ENCODE measurements around the gene TET3.

The TET3 gene

DNA sequence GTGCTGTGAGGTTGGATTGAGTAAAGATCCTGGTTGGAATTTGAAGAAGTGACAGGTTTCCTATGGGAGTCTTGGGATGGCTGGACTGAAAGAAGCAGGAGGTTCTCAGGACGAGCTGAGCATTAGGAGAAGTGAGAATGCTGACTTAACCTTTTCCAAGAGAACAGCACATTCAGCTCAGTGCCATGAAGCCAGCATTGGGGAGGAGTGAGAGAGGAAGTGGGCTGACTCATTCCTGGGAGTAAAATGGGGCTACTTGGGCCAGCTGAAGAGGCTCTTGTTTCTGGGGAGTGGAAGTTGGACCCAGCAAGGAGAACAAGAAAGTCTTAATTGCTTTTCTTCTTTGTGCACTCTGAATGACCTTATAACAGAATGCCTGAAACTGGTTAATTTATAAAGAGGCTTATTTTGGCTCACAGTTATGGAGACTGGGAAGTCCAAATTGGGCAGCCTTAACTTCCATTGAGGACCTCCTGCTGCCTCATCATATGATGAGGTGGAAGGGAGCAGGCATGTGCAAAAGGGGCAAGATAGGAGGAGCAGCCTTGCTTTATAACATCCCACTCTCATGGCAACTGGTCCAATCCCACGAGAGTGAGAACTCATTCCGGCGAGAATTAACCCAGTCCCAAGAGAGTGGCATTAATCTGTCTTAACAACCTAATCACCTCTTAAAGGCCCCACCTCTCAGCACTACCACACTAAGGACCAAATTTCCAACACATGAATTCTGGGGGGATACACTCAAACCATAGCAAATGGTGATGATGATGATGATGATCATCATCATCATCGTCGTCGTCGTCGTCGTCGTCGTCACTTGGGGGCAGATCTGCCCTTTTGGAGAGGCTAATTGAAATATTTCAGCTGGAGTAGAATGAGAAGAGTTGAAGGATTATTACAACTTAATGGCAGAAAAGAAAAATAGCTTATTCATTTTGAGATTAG lies 31.9 kb upstream of the TET3 start:
- in situ Hi-C loops (cut with HindIII; ENCODE audit: low sequenced_read_pairs), result no loop called here
- no peak overlapping the region for H3K4me3 ChIP-seq (ENCODE audit: low read depth, low read length)
- TF ChIP-seq, protein P1, sequence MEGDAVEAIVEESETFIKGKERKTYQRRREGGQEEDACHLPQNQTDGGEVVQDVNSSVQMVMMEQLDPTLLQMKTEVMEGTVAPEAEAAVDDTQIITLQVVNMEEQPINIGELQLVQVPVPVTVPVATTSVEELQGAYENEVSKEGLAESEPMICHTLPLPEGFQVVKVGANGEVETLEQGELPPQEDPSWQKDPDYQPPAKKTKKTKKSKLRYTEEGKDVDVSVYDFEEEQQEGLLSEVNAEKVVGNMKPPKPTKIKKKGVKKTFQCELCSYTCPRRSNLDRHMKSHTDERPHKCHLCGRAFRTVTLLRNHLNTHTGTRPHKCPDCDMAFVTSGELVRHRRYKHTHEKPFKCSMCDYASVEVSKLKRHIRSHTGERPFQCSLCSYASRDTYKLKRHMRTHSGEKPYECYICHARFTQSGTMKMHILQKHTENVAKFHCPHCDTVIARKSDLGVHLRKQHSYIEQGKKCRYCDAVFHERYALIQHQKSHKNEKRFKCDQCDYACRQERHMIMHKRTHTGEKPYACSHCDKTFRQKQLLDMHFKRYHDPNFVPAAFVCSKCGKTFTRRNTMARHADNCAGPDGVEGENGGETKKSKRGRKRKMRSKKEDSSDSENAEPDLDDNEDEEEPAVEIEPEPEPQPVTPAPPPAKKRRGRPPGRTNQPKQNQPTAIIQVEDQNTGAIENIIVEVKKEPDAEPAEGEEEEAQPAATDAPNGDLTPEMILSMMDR (IDR thresholded peaks at IDR 0.05; ENCODE audit: low read depth, low read length), result no peak
- DNase-seq (ENCODE audit: low read depth, low spot score), result peak; percentile 60

DNA sequence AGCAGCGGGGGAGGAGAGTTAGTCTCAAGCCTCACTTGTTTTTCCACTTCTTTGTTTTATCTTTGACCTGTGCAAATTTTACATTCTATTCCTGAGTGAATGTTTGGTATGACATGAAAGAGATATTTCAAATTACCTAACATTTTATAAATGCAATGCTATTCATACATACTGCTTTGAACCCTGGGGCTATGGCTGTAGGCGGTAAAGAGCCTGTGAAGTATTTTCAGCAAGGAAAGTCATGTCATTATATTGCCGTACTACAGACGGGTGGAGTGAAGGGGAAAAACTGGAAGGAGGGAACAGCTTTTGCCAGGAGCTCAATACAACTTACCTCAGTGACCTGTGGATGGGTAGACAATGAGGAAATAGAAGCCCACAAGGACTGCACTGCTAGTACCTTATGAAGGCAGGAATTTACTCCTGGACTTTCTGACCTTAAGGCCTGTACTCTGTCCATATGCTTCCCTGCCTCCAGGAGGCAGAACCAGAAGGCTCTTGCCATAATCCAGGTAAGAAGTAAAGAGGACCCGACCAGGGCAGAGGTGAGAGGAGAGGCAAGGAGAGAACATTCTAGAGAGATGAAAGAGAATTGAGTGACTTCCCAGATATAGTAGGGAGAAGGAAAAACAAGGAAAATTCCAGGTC lies 28.4 kb upstream of the TET3 start:
- no peak overlapping the region for H3K4me3 ChIP-seq (ENCODE audit: low read depth, low read length)
- no peak for DNase-seq (ENCODE audit: low read depth, low spot score)
- in situ Hi-C loops (cut with HindIII; ENCODE audit: low sequenced_read_pairs), result no loop called here
- TF ChIP-seq, protein P1 (IDR thresholded peaks at IDR 0.05; ENCODE audit: low read depth, low read length), result no peak

DNA sequence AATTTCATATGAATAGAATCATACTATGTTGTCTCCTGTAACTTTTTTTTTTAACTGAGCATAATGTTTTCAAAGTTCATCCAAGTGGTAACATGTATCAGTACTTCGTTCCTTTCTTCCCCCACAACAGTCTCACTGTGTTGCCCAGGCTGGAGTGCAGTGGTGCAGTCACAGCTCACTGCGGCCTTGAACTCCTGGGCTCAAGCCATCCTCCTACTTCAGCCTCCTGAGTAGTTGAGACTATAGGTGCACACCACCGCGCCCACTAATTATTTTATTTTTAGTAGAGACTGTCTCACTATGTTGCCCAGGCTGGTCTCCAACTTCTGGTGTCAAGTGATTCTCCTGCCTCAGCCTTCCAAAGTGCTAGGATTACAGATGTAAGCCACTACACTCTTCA lies 23.4 kb upstream of the TET3 start:
- no peak for DNase-seq (ENCODE audit: low read depth, low spot score)
- no peak overlapping the region for H3K4me3 ChIP-seq (ENCODE audit: low read depth, low read length)
- TF ChIP-seq, protein P1 (IDR thresholded peaks at IDR 0.05; ENCODE audit: low read depth, low read length), result no peak
- in situ Hi-C loops (cut with HindIII; ENCODE audit: low sequenced_read_pairs), result no loop called here

DNA sequence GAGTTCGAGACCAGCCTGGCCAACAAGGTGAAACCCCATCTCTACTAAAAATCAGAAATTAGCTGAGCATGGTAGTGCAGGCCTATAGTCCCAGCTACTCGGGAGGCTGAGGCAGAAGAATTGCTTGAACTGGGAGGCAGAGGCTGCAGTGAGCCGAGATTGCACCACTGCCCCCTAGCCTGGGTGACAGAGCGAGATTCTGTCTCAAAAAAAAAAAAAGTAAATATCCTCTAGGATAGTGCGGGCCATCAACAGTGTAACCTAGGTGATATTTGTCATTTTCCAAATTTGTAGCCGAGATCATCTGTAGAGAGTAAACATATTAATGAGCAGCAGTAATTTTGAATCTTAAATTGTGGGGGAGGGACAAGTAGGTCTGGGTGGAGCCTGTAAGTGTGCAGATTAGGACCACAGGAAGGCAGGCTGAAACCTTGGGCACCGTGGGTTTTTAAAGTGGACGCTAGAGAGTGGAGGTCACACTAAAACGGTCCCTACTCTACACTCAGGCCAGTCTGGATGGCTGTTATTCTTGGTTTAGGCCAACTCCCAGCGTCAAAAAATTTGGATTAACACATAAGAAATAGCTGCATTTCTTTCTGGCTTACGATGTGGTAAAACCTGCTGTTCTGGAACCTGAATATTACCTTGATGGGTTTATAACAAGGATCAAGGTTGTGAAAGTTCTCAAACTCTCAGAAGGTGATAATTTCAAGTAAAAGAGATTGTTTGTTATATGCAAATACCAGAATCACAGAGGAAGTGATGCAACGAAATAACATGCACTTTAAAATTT lies 22.7 kb upstream of the TET3 start:
- in situ Hi-C loops (cut with HindIII; ENCODE audit: low sequenced_read_pairs), result no loop called here

DNA sequence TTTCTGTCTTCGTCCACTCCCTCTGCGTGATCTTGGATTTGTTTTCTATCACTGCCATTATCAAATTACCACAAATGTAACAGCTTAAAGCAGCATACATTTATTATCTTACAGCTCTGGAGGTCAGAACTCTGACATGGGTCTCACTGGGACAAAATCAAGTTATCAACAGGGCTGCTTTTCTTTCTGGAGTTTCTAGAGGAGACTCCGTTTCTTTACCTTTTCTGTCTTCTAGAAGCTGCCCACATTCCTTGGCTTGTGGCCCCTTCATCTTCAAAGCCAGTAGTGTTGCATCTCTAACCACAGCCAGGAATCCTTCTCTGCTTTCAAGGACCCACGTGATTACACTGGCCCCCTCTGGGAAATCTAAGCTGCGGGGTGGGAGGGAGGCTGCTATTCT lies 21.9 kb upstream of the TET3 start:
- no peak overlapping the region for H3K4me3 ChIP-seq (ENCODE audit: low read depth, low read length)
- TF ChIP-seq, protein P1 (IDR thresholded peaks at IDR 0.05; ENCODE audit: low read depth, low read length), result no peak
- in situ Hi-C loops (cut with HindIII; ENCODE audit: low sequenced_read_pairs), result no loop called here
- DNase-seq (ENCODE audit: low read depth, low spot score), result no peak

More for the DNA sequence above, 22.7 kb upstream of the TET3 start:
- TF ChIP-seq, protein P1 (IDR thresholded peaks at IDR 0.05; ENCODE audit: low read depth, low read length), result no peak
- H3K4me3 ChIP-seq (ENCODE audit: low read depth, low read length), result no peak overlapping the region
- no peak for DNase-seq (ENCODE audit: low read depth, low spot score)

DNA sequence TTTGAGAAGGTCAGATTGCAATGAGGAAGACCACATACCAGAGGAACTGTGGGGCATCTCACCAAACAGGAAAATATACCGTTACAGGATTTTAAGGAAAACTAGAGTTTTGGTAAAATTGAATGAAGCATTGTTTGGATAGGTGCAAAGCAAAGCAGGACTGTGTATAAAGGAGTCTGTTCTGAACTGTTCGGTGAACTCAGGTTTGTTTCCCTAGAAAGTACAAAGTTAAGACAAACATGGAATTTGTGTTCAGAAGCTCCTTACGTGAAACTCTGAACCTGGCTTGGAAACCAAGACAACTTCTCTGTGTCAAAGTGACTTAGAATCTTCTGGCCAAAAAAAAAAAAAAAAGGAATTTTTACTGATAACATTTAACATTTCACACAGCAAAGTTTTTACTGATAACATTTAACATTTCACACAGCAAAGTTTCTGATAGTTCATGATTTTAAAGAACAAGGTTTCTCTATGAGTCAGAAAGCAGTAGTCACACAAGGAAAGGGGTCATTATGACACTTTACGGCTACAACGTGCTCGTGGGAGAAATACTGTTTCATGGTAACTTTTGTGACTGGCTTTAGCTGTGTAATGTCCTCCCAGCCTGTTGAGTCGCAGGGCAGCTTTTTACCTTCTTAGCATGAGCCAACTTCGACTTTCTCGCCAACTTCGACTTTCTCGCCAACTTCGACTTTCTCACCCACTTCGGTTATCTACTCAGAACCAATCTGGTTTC lies 21.2 kb upstream of the TET3 start:
- in situ Hi-C loops (cut with HindIII; ENCODE audit: low sequenced_read_pairs), result no loop called here
- no peak for DNase-seq (ENCODE audit: low read depth, low spot score)
- H3K4me3 ChIP-seq (ENCODE audit: low read depth, low read length), result no peak overlapping the region
- TF ChIP-seq, protein P1 (IDR thresholded peaks at IDR 0.05; ENCODE audit: low read depth, low read length), result no peak

Measured in astrocyte of the spinal cord (primary cell).